Sigmoid colon (tissue), 4 donors: Measurements from ENCODE around the gene TMEM254.

Experiments
- EP300 ChIP-seq, 4 donors: sonication (generic); formaldehyde crosslinking; IDR thresholded peaks; one replicate each; pipeline ENCODE4 v1.6.1; 2017; ENCODE audit warnings: antibody characterized with exemption in 4 of 4
- POLR2A ChIP-seq, 2 donors: fragments of 450-650 bp; IDR thresholded peaks; one replicate each; pipeline ENCODE4 v1.6.1; 2016; ENCODE audit warnings: antibody characterized with exemption in 2 of 2, mild to moderate bottlenecking in 2 of 2, moderate library complexity in 2 of 2
- POLR2AphosphoS5 ChIP-seq, 4 donors: sonication (generic); formaldehyde crosslinking; IDR thresholded peaks; one replicate each; pipeline ENCODE4 v1.6.1; 2017; ENCODE audit warnings: antibody characterized with exemption in 4 of 4
- TF ChIP-seq, protein P1 (sequence below), 4 experiments: fragments of 450-650 bp in 3 of 4; fragments of 200-600 bp in 1 of 4; IDR thresholded peaks; one replicate each; pipeline ENCODE4 v1.5.1; 2016 to 2019; ENCODE audit warnings: antibody characterized with exemption in 4 of 4, mild to moderate bottlenecking in 3 of 4, moderate library complexity in 2 of 4

DNA sequence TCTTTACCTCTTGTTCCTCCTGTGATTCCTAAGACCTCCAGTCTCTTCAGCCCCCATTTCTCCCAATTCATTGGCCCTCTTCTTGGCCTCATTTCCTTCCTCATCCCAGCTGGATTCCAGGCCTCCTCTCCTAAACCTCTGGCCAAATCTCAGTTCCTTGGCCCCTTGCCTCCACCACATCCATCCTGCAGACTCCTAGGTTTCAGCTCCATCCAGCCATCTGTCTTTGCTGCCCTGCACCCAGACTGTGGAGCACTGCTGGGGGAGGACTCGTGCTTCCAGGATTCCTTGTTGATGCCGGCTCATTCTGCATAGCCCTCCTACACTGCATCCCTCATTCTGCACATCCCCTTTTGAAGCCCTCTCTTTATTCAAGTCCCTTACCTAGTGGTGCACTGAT is 60.8 kb downstream of the TMEM254 start:
- no peak for TF ChIP-seq POLR2A (IDR thresholded peaks at IDR 0.05)
- TF ChIP-seq, protein P1, sequence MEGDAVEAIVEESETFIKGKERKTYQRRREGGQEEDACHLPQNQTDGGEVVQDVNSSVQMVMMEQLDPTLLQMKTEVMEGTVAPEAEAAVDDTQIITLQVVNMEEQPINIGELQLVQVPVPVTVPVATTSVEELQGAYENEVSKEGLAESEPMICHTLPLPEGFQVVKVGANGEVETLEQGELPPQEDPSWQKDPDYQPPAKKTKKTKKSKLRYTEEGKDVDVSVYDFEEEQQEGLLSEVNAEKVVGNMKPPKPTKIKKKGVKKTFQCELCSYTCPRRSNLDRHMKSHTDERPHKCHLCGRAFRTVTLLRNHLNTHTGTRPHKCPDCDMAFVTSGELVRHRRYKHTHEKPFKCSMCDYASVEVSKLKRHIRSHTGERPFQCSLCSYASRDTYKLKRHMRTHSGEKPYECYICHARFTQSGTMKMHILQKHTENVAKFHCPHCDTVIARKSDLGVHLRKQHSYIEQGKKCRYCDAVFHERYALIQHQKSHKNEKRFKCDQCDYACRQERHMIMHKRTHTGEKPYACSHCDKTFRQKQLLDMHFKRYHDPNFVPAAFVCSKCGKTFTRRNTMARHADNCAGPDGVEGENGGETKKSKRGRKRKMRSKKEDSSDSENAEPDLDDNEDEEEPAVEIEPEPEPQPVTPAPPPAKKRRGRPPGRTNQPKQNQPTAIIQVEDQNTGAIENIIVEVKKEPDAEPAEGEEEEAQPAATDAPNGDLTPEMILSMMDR (IDR thresholded peaks at IDR 0.05): no peak
- TF ChIP-seq POLR2AphosphoS5 (IDR thresholded peaks at IDR 0.05): no peak
- no peak for TF ChIP-seq EP300 (IDR thresholded peaks at IDR 0.05)
